Measurements from ENCODE around the gene STXBP1. TPM values are rescaled to one million over a fixed set of nuclear protein-coding genes. Genes with fewer than 3 reads are reported as not detected.

The STXBP1 gene
- total and polyA plus RNA-seq, 12 donors, result 14.4 to 59.2 (median 46.4) TPM

- DNase-seq (no peak), ATAC-seq (no peak)
- Histone ChIP-seq H3K9me3 (no peaks in the 10 kb centered on the region), H3K27ac (no peak overlapping the region), H3K36me3 (peaks cover 0 to 100% (median 77%) of the 10 kb centered on the region in 9 donors), H3K27me3 (no peaks in the 10 kb centered on the region), H3K4me3 (no peak overlapping the region), H3K4me1 (no peaks in the 10 kb centered on the region)
- intact Hi-C loops (cut with DNase I), result no loop called here
- TF ChIP-seq CTCF (IDR thresholded peaks at IDR 0.05), result no peak
- WGBS, 2 donors, result 93% methylated on average over 4 of the region's 4 CpGs
Measured at GRCh38 chr9:127684576-127684975, 72.5 kb downstream of the STXBP1 start.

GRCh38 chr9:127686461-127687393 is 74.7 kb downstream of the STXBP1 start:
- no peak overlapping the region for H3K4me3 ChIP-seq
- 86 to 88% methylated on average over 6 of the region's 6 CpGs for WGBS, 2 donors
- H3K4me1 ChIP-seq, result no peaks in the 10 kb centered on the region
- no peak overlapping the region for H3K27ac ChIP-seq
- intact Hi-C loops (cut with DNase I), result no loop called here
- no peaks in the 10 kb centered on the region for H3K27me3 ChIP-seq
- no peak for DNase-seq
- no peak for TF ChIP-seq CTCF (IDR thresholded peaks at IDR 0.05)
- peaks cover 0 to 100% (median 61%) of the 10 kb centered on the region in 9 donors for H3K36me3 ChIP-seq
- H3K9me3 ChIP-seq, result no peaks in the 10 kb centered on the region
- ATAC-seq, result no peak

- no peaks in the 10 kb centered on the region for H3K4me1 ChIP-seq
- no peaks in the 10 kb centered on the region for H3K27me3 ChIP-seq
- intact Hi-C loops (cut with DNase I), result no loop called here
- no peak for ATAC-seq
- no peak for TF ChIP-seq CTCF (IDR thresholded peaks at IDR 0.05)
- H3K27ac ChIP-seq, result no peak overlapping the region
- H3K9me3 ChIP-seq, result no peaks in the 10 kb centered on the region
- 94 to 96% methylated on average over 13 of the region's 13 CpGs for WGBS, 2 donors
- DNase-seq, result no peak
- H3K4me3 ChIP-seq, result no peak overlapping the region
- H3K36me3 ChIP-seq, result peaks cover 0 to 90% (median 47%) of the 10 kb centered on the region in 9 donors
Measured at GRCh38 chr9:127689329-127690000, 77.4 kb downstream of the STXBP1 start.

DNA sequence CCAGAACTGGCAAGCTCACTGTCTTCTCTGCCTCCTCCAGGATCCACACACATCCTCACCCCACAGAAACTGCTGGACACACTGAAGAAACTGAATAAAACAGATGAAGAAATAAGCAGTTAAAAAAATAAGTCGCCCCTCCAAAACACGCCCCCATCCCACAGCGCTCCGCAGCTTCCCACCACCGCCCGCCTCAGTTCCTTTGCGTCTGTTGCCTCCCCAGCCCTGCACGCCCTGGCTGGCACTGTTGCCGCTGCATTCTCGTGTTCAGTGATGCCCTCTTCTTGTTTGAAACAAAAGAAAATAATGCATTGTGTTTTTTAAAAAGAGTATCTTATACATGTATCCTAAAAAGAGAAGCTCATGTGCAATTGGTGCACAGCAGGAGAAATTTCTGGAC is 78.7 kb downstream of the STXBP1 start:
- intact Hi-C loops (cut with DNase I), result loop anchor here in 1 of 10 donors (10.0 kb wide), 1 partner anchor 196 kb away; no protein-coding TSS in a partner anchor
- no peak overlapping the region for H3K27ac ChIP-seq
- H3K9me3 ChIP-seq, result no peaks in the 10 kb centered on the region
- no peaks in the 10 kb centered on the region for H3K4me1 ChIP-seq
- H3K27me3 ChIP-seq, result no peaks in the 10 kb centered on the region
- DNase-seq (no peak), ATAC-seq (no peak)
- no peak for TF ChIP-seq CTCF (IDR thresholded peaks at IDR 0.05)
- peaks cover 0 to 83% (median 41%) of the 10 kb centered on the region in 9 donors for H3K36me3 ChIP-seq
- no peak overlapping the region for H3K4me3 ChIP-seq
- WGBS, 2 donors, result 93 to 96% methylated on average over 10 of the region's 10 CpGs

All from heart right ventricle (tissue), 16 donors.